Fibroblast of mammary gland (primary cell): ENCODE data around the gene STPG4.
A peak's percentile ranks its signal among the peaks of the same experiment; 100 is the strongest.
"Not testable (repeated sequence)": the region's sequence is repeated elsewhere in the genome, so short reads cannot be mapped to it uniquely, and the experiment has no call there.

Experiments used
- DNase-seq: peaks from one replicate; pipeline ENCODE4 v3.0.0-alpha.2; 2010; ENCODE audit warnings: low read depth
- H3K4me3 ChIP-seq: 2 replicates; pipeline ENCODE4 v1.5.1; 2011; ENCODE audit warnings: low read depth, mild to moderate bottlenecking, low read length, moderate library complexity; ENCODE audit not compliant: control insufficient read depth
- TF ChIP-seq, protein P1 (sequence below): conservative IDR thresholded peaks from 2 replicates; pipeline ENCODE4 v1.5.1; 2011; ENCODE audit warnings: low read depth, low read length, inconsistent platforms; ENCODE audit not compliant: control insufficient read depth, insufficient read depth

The STPG4 gene

DNA sequence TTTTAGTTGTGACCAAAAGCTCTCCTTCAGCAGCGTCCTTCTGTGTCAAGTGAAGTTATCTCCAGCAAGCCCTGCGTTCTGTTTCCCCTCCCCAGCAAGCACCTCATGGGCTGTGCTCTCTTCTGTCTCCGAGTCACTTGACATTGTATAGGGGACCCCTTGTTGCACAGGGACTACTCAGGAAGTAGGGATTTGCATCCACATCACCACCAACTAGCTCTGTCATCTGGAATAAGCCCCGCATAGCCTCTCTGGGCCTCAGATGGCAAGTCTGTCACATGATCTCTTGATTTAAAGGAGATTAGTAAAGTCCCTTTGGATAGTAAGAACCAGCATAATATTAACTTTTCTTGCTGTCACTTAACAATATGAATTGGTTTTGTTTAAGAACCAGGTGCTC is 32.0 kb upstream of the STPG4 start:
- DNase-seq, result no peak
- H3K4me3 ChIP-seq, result no peak overlapping the region
- TF ChIP-seq, protein P1, sequence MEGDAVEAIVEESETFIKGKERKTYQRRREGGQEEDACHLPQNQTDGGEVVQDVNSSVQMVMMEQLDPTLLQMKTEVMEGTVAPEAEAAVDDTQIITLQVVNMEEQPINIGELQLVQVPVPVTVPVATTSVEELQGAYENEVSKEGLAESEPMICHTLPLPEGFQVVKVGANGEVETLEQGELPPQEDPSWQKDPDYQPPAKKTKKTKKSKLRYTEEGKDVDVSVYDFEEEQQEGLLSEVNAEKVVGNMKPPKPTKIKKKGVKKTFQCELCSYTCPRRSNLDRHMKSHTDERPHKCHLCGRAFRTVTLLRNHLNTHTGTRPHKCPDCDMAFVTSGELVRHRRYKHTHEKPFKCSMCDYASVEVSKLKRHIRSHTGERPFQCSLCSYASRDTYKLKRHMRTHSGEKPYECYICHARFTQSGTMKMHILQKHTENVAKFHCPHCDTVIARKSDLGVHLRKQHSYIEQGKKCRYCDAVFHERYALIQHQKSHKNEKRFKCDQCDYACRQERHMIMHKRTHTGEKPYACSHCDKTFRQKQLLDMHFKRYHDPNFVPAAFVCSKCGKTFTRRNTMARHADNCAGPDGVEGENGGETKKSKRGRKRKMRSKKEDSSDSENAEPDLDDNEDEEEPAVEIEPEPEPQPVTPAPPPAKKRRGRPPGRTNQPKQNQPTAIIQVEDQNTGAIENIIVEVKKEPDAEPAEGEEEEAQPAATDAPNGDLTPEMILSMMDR, result no peak

DNA sequence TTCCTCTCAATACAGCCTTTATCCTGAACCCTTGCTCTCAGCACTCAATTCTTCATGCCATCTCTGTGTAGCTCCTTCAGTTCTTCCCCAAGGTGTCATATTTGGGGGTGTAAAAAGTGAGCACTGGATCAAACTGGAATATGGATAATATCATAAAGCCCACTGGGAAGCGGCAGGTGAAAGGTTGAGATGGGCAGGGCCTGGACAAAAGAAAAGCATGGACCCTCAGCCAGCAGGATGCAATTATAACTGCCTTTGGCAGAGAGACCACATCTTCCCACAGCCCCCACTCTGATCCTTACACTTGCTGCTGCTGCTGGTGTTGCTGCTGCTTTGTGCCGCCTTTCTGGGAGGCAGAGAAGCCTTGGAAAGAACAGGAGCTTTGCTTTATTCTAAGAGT is 31.2 kb upstream of the STPG4 start:
- TF ChIP-seq, protein P1, result no peak

DNA sequence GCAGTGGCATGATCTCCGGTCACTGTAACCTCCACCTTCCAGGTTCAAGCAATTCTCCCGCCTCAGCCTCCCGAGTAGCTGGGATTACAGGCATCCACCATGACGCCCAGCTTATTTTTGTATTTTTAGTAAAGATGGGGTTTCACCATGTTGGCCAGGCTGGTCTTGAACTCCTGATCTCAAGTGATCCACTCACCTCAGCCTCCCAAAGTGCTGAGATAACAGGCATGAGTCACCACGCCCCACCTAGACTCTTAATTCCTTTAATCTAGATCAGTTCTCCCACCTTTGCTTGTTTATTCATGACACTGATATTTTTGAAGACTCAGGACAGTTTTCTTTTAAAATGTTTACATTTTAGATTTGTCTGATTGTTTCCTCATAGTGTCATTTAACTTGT is 30.0 kb upstream of the STPG4 start:
- H3K4me3 ChIP-seq, DNase-seq: not testable (repeated sequence)

More for the DNA sequence above, 31.2 kb upstream of the STPG4 start:
- no peak overlapping the region for H3K4me3 ChIP-seq
- DNase-seq, result no peak

DNA sequence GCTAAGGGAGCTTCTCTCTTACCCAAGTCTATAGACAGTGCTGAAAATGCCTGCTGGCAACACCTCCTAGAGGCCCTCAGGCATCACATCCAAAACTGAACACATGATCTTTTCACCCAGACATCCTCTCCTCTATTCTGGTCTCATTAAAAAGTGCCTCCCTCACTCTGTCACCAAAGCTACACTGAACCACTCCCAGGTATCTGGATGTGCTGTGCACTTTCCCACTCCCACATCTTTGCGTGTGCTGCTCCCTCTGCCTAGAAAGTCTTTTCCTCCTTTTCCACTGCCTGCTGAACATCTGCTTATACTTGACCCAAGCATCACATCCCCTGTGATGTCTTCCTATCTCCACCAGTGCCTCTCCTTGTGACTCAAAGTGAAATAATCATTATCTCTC is 26.1 kb upstream of the STPG4 start:
- no peak overlapping the region for H3K4me3 ChIP-seq
- TF ChIP-seq, protein P1, result no peak
- DNase-seq, result no peak

DNA sequence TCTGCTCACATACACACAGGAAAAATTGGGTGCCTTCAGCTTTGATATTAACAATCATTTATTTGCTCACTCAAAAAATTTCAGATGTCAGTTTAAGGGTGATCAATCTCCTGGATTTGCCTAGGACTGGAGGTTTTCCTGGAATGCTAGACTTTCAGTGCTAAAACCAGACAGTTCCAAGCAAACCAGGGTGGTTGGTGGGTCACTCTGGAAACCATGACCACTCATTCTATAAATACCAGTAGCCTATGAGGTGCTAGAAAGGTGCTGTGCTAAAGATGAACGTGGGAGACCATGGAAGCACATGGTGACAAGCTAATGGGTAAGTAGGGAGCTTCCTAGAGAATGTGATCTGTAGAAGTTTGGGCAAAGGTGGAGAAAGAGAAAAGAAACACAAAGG is 25.4 kb upstream of the STPG4 start:
- no peak for DNase-seq
- no peak overlapping the region for H3K4me3 ChIP-seq
- TF ChIP-seq, protein P1, result no peak

DNA sequence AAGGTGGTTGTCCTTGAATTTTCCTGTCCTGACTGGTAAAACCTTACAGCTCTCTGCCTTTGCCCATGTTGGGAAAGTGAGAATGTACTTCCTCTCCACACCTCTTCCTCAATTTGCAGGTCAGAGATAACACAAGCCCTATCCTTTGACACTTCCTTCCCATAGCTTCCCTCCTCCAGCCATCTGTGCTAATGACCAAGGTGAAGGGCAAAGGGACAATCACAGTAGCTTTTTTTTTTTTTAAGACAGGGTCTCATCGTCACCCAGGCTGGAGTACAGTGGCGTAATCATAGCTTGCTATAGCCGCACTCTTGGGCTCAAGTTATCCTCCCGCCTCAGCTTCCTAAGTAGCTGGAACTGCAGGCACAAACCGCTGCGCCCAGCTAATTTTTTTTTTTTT is 24.3 kb upstream of the STPG4 start:
- TF ChIP-seq, protein P1, result no peak
- DNase-seq, result no peak
- H3K4me3 ChIP-seq, result no peak overlapping the region

DNA sequence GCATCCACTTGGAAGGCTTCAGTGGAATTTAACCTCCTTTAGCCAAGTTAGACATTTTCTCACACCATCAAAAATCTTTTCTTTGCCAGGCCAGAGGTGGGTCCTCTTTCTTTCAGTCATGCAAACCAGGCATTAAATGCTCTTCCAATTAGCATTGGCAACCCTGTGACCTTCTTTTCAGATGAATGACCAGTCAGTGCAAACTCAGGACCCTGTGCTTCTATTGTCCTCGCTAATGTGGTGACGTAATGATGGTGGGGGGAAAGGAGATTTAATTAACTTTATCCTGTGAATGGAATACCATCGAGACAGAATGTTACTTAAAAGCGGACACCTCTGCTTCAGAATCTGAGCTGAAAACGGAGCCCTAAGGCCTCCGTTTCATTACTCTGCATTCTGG is 23.2 kb upstream of the STPG4 start:
- TF ChIP-seq, protein P1, result no peak
- no peak for DNase-seq
- no peak overlapping the region for H3K4me3 ChIP-seq

DNA sequence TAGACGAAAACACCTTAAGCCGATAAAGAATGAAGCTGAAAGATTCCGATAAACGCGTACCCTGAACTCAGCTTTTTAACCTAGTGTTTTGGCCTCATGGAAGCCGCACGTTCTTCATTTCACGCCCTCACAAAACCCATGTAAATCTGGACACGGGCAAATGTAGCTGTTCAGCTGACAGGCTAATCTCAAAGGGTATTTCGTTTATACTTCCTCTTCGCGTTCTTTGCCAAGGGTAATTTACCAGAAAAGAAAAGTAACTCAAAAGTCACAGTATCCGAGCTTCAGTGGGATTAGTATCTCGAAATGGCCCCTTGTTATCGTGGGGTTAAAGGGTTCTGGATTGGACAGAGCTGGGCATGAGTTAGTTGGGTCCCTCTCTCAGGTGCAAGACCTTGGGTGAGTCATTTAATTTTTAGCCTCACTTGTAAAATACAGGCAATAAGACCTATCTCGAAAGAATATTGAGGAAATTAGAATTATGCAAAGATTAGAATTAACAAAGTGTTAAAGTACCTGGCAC is 22.0 kb upstream of the STPG4 start:
- no peak for DNase-seq
- TF ChIP-seq, protein P1, result no peak
- H3K4me3 ChIP-seq, result peak overlapping the region; percentile 86
